H9 (cell line): ENCODE measurements around the gene INTS7. TPM values are rescaled to one million over a fixed set of nuclear protein-coding genes. Genes with fewer than 3 reads are reported as not detected.
"Not testable (repeated sequence)": the region's sequence is repeated elsewhere in the genome, so short reads cannot be mapped to it uniquely, and the experiment has no call there.

ENCODE experiments used
- DNase-seq: peaks from one replicate; pipeline ENCODE4 v3.0.0-alpha.2; 2017
- H2AFZ ChIP-seq: one replicate; pipeline ENCODE4 v1.6.1; 2013; ENCODE audit warnings: mild to moderate bottlenecking, low read length, control low read depth, moderate library complexity
- H2AK5ac ChIP-seq: 2 replicates; pipeline ENCODE4 v1.6.1; 2013; ENCODE audit warnings: low read length, control low read depth, mixed read lengths; ENCODE audit not compliant: insufficient read length
- H2BK120ac ChIP-seq: one replicate; pipeline ENCODE4 v1.6.1; 2013; ENCODE audit warnings: low read depth, mild to moderate bottlenecking, low read length, control low read depth, inconsistent platforms; ENCODE audit not compliant: poor library complexity, severe bottlenecking
- H2BK12ac ChIP-seq: 2 replicates; pipeline ENCODE4 v1.6.1; 2013; ENCODE audit warnings: low read length, control low read depth, mixed read lengths, low read depth; ENCODE audit not compliant: insufficient read length
- H2BK15ac ChIP-seq: 2 replicates; pipeline ENCODE4 v1.6.1; 2013; ENCODE audit warnings: low read depth, low read length, control low read depth
- H2BK20ac ChIP-seq: one replicate; pipeline ENCODE4 v1.6.1; 2013; ENCODE audit warnings: low read depth, mild to moderate bottlenecking, low read length, control low read depth, inconsistent platforms; ENCODE audit not compliant: poor library complexity, severe bottlenecking
- H2BK5ac ChIP-seq: 2 replicates; pipeline ENCODE4 v1.6.1; 2013; ENCODE audit warnings: low read length, control low read depth, mixed read lengths; ENCODE audit not compliant: insufficient read length
- H3K14ac ChIP-seq: 2 replicates; pipeline ENCODE4 v1.6.1; 2013; ENCODE audit warnings: low read length, control low read depth; ENCODE audit not compliant: insufficient read depth
- H3K18ac ChIP-seq: 2 replicates; pipeline ENCODE4 v1.6.1; 2013; ENCODE audit warnings: low read depth, mild to moderate bottlenecking, mixed read lengths, low read length, control low read depth; ENCODE audit not compliant: insufficient read length
- H3K23ac ChIP-seq: 2 replicates; pipeline ENCODE4 v1.6.1; 2013; ENCODE audit warnings: low read length, control low read depth, mixed read lengths, low read depth; ENCODE audit not compliant: insufficient read length
- H3K23me2 ChIP-seq: 2 replicates; pipeline ENCODE4 v1.6.1; 2013; ENCODE audit warnings: low read depth, mild to moderate bottlenecking, mixed read lengths, low read length, control low read depth; ENCODE audit not compliant: insufficient read length, poor library complexity, severe bottlenecking
- H3K27ac ChIP-seq: 2 replicates; pipeline ENCODE4 v1.5.1; 2013; ENCODE audit warnings: low read length, control low read depth, mixed read lengths, low read depth; ENCODE audit not compliant: insufficient read length
- H3K27me3 ChIP-seq: 2 replicates; pipeline ENCODE4 v1.6.1; 2013; ENCODE audit warnings: low read length, control low read depth, inconsistent platforms; ENCODE audit not compliant: insufficient read depth
- H3K4ac ChIP-seq: 2 replicates; pipeline ENCODE4 v1.6.1; 2013; ENCODE audit warnings: low read depth, mild to moderate bottlenecking, control low read depth, inconsistent platforms, low read length, moderate library complexity
- H3K4me1 ChIP-seq: 2 replicates; pipeline ENCODE4 v1.6.1; 2013; ENCODE audit warnings: low read length, control low read depth, inconsistent platforms; ENCODE audit not compliant: insufficient read depth
- H3K4me2 ChIP-seq: 2 replicates; pipeline ENCODE4 v1.6.1; 2013; ENCODE audit warnings: low read length, control low read depth, mixed read lengths; ENCODE audit not compliant: insufficient read length, insufficient read depth
- H3K56ac ChIP-seq: 2 replicates; pipeline ENCODE4 v1.6.1; 2013; ENCODE audit warnings: low read depth, mild to moderate bottlenecking, mixed read lengths, low read length, control low read depth; ENCODE audit not compliant: insufficient read length
- H3K79me1 ChIP-seq: 2 replicates; pipeline ENCODE4 v1.6.1; 2013; ENCODE audit warnings: low read depth, mild to moderate bottlenecking, moderate library complexity, low read length, control low read depth, inconsistent platforms; ENCODE audit not compliant: insufficient read depth, poor library complexity, severe bottlenecking
- H3K79me2 ChIP-seq: 2 replicates; pipeline ENCODE4 v1.6.1; 2013; ENCODE audit warnings: low read length, control low read depth, inconsistent platforms; ENCODE audit not compliant: insufficient read depth
- H3K9ac ChIP-seq: 2 replicates; pipeline ENCODE4 v1.6.1; 2013; ENCODE audit warnings: low read length, control low read depth, mixed read lengths; ENCODE audit not compliant: insufficient read length; ENCODE audit errors: extremely low read depth
- H3K9me3 ChIP-seq: one replicate; pipeline ENCODE4 v1.6.1; 2013; ENCODE audit warnings: low read depth, low read length, inconsistent platforms; ENCODE audit not compliant: control insufficient read depth
- H3T11ph ChIP-seq: one replicate; pipeline ENCODE4 v1.6.1; 2013; ENCODE audit warnings: mild to moderate bottlenecking, low read length, control low read depth, inconsistent platforms
- H4K20me1 ChIP-seq: one replicate; pipeline ENCODE4 v1.6.1; 2013; ENCODE audit not compliant: control insufficient read depth, insufficient read length, insufficient read depth
- H4K5ac ChIP-seq: 2 replicates; pipeline ENCODE4 v1.6.1; 2013; ENCODE audit warnings: low read depth, mild to moderate bottlenecking, mixed read lengths, low read length, control low read depth; ENCODE audit not compliant: insufficient read length
- H4K8ac ChIP-seq: replicated peaks from 2 replicates; pipeline ENCODE4 v1.6.1; 2013; ENCODE audit warnings: low read length, control low read depth, mixed read lengths, low read depth; ENCODE audit not compliant: insufficient read length
- H4K91ac ChIP-seq: 2 replicates; pipeline ENCODE4 v1.6.1; 2013; ENCODE audit warnings: low read depth, mild to moderate bottlenecking, moderate library complexity, mixed read lengths, low read length, control low read depth; ENCODE audit not compliant: insufficient read length
- H3K27ac Mint-ChIP-seq, 3 experiments: 2 replicates in 2 of 3; 3 replicates in 1 of 3; pipeline ENCODE4 v1.8.0; 2020 to 2021; ENCODE audit warnings: mixed read lengths in 3 of 3, mild to moderate bottlenecking in 1 of 3, moderate library complexity in 1 of 3
- H3K27me3 Mint-ChIP-seq: 2 replicates; pipeline ENCODE4 v1.8.0; 2021; ENCODE audit warnings: low read depth, mild to moderate bottlenecking, moderate library complexity, mixed read lengths
- H3K36me3 Mint-ChIP-seq, 3 experiments: 2 replicates in 2 of 3; 3 replicates in 1 of 3; pipeline ENCODE4 v1.8.0; 2020 to 2021; ENCODE audit warnings: low read depth in 3 of 3, mixed read lengths in 3 of 3; ENCODE audit not compliant: insufficient read depth in 1 of 3
- H3K4me1 Mint-ChIP-seq, 2 experiments: 2 replicates each; pipeline ENCODE4 v1.8.0; 2020; ENCODE audit warnings: mixed read lengths in 2 of 2
- H3K4me3 Mint-ChIP-seq, 2 experiments: 2 replicates in 1 of 2; 3 replicates in 1 of 2; pipeline ENCODE4 v1.8.0; 2020 to 2021; ENCODE audit warnings: mild to moderate bottlenecking in 2 of 2, mixed read lengths in 2 of 2, moderate library complexity in 1 of 2
- H3K9me3 Mint-ChIP-seq, 2 experiments: 2 replicates in 1 of 2; 3 replicates in 1 of 2; pipeline ENCODE4 v1.8.0; 2020; ENCODE audit warnings: mild to moderate bottlenecking in 2 of 2, mixed read lengths in 2 of 2, moderate library complexity in 1 of 2
- CTCF ChIP-seq: fragments of 200-600 bp; sonication (generic); conservative IDR thresholded peaks from 3 replicates; pipeline ENCODE4 v1.8.0; 2021; ENCODE audit warnings: antibody characterized with exemption, mild to moderate bottlenecking
- WGBS: extraction: QIAGEN DNeasy Blood & Tissue Kit; methylation state at CpG from one replicate; pipeline ENCODE4 v1.1.7; 2013; ENCODE audit warnings: missing lambda C conversion rate, low lambda C conversion rate, mixed read lengths; ENCODE audit not compliant: insufficient read length; ENCODE audit errors: extremely low coverage; 5-methylcytosine and 5-hydroxymethylcytosine counted together
- total RNA-seq: library from RNA; stranded (reverse); gene quantifications from 2 replicates; pipeline ENCODE4 v1.2.1, GENCODE V29; 2021

Gene INTS7
- total RNA-seq, 1 experiment from 2014 or later = 32.3 TPM

GRCh38 chr1:211938561-211938997 lies 96.8 kb downstream of the INTS7 start:
- Histone ChIP-seq H4K91ac (no peak overlapping the region), H3K18ac (no peak overlapping the region), H3K79me1 (no peaks in the 10 kb centered on the region), H2BK12ac (no peak overlapping the region), H3K4ac (no peak overlapping the region), H3T11ph (no peak overlapping the region), H2BK5ac (no peak overlapping the region), H3K23ac (no peak overlapping the region), H3K23me2 (no peaks in the 10 kb centered on the region), H3K4me1 (no peaks in the 10 kb centered on the region), H3K14ac (no peak overlapping the region), H2BK20ac (no peak overlapping the region), H4K20me1 (no peaks in the 10 kb centered on the region), H3K79me2 (no peaks in the 10 kb centered on the region), H2BK120ac (no peak overlapping the region), H3K27ac (no peak overlapping the region), H3K4me2 (no peak overlapping the region), H4K8ac (no peak overlapping the region), H2BK15ac (no peak overlapping the region), H3K56ac (no peak overlapping the region), H2AK5ac (no peak overlapping the region), H2AFZ (no peak overlapping the region), H3K27me3 (no peaks in the 10 kb centered on the region), H4K5ac (no peak overlapping the region), H3K9ac (no peak overlapping the region), H3K9me3 (no peaks in the 10 kb centered on the region)
- no peak overlapping the region for H3K4me3 Mint-ChIP-seq
- WGBS = no CpG with 5 or more reads among the region's 3 CpGs
- no peaks in the 10 kb centered on the region for H3K9me3 Mint-ChIP-seq
- TF ChIP-seq CTCF = no peak
- peaks cover 0 to 26% (median 5%) of the 10 kb centered on the region in 3 experiments; a peak in 3 of 7 replicates for H3K36me3 Mint-ChIP-seq
- no peaks in the 10 kb centered on the region for H3K27me3 Mint-ChIP-seq
- H3K27ac Mint-ChIP-seq = no peak overlapping the region
- no peak for DNase-seq
- peaks cover 15 to 16% of the 10 kb centered on the region in 2 experiments for H3K4me1 Mint-ChIP-seq

GRCh38 chr1:211937422-211937821 lies 97.9 kb downstream of the INTS7 start:
- H2BK15ac ChIP-seq, H3K4me1 ChIP-seq, H4K5ac ChIP-seq, H2BK12ac ChIP-seq, H3K23me2 ChIP-seq, H4K8ac ChIP-seq, H3K4me2 ChIP-seq, H2AFZ ChIP-seq, H3K18ac ChIP-seq, H3K4me3 Mint-ChIP-seq, H3K27ac Mint-ChIP-seq, H3K27ac ChIP-seq, H3K79me2 ChIP-seq, H3K56ac ChIP-seq, H3K27me3 ChIP-seq, H2BK120ac ChIP-seq, H3K27me3 Mint-ChIP-seq, H3K79me1 ChIP-seq, H2BK20ac ChIP-seq, H3T11ph ChIP-seq, H3K14ac ChIP-seq, H3K9ac ChIP-seq, H3K23ac ChIP-seq, H3K9me3 ChIP-seq, H4K20me1 ChIP-seq, H3K9me3 Mint-ChIP-seq, H2AK5ac ChIP-seq, DNase-seq, H3K4ac ChIP-seq, H2BK5ac ChIP-seq, H4K91ac ChIP-seq: not testable (repeated sequence)
- no CpG with 5 or more reads among the region's 5 CpGs for WGBS
- H3K36me3 Mint-ChIP-seq = peaks cover 0 to 20% (median 5%) of the 10 kb centered on the region in 3 experiments; a peak in 3 of 7 replicates
- peaks cover 16% of the 10 kb centered on the region in 2 experiments for H3K4me1 Mint-ChIP-seq
